Brain microvascular endothelial cell (primary cell): Measurements from ENCODE around the gene CFAP77.

Experiments
- DNase-seq: peaks from one replicate; pipeline ENCODE4 v3.0.0-alpha.2; 2020
- H3K27ac ChIP-seq: fragments of 250-450 bp; sonication (Bioruptor Pico); 2 replicates; pipeline ENCODE4 v1.5.1; 2020; ENCODE audit warnings: mild to moderate bottlenecking, moderate library complexity
- H3K27me3 ChIP-seq: fragments of 250-450 bp; sonication (Bioruptor Pico); replicated peaks from 2 replicates; pipeline ENCODE4 v1.5.1; 2020; ENCODE audit warnings: mild to moderate bottlenecking
- H3K36me3 ChIP-seq: fragments of 250-450 bp; sonication (Bioruptor Pico); replicated peaks from 2 replicates; pipeline ENCODE4 v1.5.1; 2020; ENCODE audit warnings: mild to moderate bottlenecking
- H3K4me3 ChIP-seq: 2 replicates; pipeline ENCODE4 v1.5.1; 2011; ENCODE audit warnings: low read depth, mild to moderate bottlenecking, control low read depth, low read length, moderate library complexity
- in situ Hi-C: cut with HindIII; loops from 2 replicates; pipeline ENCODE4 v1.10.0; 2017; ENCODE audit warnings: low sequenced_read_pairs, low pct_ligation_motif_present
- TF ChIP-seq, protein P1 (sequence below): IDR thresholded peaks from 2 replicates; pipeline ENCODE4 v1.5.1; 2011; ENCODE audit warnings: low read depth, mild to moderate bottlenecking, moderate library complexity, low read length, control low read depth, inconsistent platforms; ENCODE audit errors: missing control alignments

The CFAP77 gene

DNA sequence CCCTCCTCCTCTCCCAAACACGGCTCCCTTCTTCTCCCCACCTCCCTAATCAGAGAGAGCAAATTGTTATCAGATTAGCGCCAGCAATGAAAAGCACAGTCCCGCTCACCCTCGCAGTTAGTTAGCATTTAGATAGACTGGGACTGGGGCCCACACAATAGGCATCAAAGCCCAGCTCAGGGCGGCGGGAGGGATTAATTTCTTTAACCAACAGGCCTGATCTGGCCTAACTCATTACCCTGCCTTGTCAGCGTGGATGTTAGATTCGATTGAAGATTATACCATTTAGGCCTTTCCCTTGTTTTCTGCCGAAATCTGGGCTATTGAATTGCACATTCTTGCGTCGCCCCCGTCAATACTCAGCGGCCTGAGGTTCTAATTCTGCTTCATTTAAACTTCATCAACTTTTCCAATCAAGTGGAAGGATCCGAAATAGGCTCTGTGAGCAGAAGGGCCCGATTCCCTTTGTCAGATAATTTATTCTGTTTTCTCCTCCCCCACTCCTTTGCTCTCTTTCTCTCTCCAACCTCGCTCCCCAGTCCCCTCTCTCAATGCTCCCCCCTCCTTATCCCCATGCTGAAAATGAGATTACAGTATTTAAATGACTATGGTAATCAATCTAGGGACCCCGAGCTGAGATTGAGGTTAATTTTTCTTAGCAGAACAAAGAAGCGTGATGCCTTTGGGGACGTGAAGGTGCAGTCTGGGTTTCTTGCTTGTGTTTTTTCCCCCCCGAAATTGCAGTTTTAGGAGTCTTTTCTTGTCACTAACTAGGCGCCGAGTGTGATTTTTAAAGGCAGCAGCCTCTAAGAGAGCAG, 15.1 kb downstream of the CFAP77 start:
- TF ChIP-seq, protein P1, sequence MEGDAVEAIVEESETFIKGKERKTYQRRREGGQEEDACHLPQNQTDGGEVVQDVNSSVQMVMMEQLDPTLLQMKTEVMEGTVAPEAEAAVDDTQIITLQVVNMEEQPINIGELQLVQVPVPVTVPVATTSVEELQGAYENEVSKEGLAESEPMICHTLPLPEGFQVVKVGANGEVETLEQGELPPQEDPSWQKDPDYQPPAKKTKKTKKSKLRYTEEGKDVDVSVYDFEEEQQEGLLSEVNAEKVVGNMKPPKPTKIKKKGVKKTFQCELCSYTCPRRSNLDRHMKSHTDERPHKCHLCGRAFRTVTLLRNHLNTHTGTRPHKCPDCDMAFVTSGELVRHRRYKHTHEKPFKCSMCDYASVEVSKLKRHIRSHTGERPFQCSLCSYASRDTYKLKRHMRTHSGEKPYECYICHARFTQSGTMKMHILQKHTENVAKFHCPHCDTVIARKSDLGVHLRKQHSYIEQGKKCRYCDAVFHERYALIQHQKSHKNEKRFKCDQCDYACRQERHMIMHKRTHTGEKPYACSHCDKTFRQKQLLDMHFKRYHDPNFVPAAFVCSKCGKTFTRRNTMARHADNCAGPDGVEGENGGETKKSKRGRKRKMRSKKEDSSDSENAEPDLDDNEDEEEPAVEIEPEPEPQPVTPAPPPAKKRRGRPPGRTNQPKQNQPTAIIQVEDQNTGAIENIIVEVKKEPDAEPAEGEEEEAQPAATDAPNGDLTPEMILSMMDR, result no peak
- DNase-seq, result no peak
- Histone ChIP-seq H3K4me3 (no peak overlapping the region), H3K27me3 (peaks cover 35% of the 10 kb centered on the region), H3K27ac (no peak overlapping the region), H3K36me3 (no peaks in the 10 kb centered on the region)
- in situ Hi-C loops, result no loop called here

DNA sequence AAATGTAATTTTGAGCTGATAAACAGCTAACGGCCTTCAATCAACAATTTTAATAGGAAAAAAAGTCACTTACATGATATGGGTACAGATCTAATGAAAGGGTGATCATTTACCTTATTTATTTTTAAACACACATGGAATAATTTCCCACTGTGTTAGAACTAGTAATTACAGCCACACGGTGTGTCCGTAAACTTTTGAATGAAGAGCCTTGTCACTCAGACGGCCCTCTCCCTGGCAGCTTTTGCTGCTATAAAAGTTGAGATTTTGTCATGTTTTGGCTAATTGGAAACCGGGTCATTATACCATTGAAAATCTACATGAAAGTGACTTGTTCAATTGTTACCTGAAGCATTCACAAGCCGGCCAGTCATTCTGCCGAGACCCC, 15.7 kb downstream of the CFAP77 start:
- H3K27ac ChIP-seq, result no peak overlapping the region
- no peaks in the 10 kb centered on the region for H3K36me3 ChIP-seq
- DNase-seq, result no peak
- in situ Hi-C loops, result no loop called here
- TF ChIP-seq, protein P1, result no peak
- H3K4me3 ChIP-seq, result no peak overlapping the region
- H3K27me3 ChIP-seq, result peaks cover 35% of the 10 kb centered on the region

GRCh38 chr9:132426639-132427414, 16.8 kb downstream of the CFAP77 start:
- DNase-seq, result no peak
- TF ChIP-seq, protein P1, result no peak
- in situ Hi-C loops, result no loop called here
- no peak overlapping the region for H3K27ac ChIP-seq
- H3K27me3 ChIP-seq, result peaks cover 35% of the 10 kb centered on the region
- H3K4me3 ChIP-seq, result no peak overlapping the region
- no peaks in the 10 kb centered on the region for H3K36me3 ChIP-seq

- Histone ChIP-seq H3K4me3 (no peak overlapping the region), H3K36me3 (no peaks in the 10 kb centered on the region), H3K27ac (no peak overlapping the region), H3K27me3 (peaks cover 19% of the 10 kb centered on the region)
- no peak for DNase-seq
- TF ChIP-seq, protein P1, result no peak
- in situ Hi-C loops, result no loop called here
These were observed 21.0 kb downstream of the CFAP77 start for GRCh38 chr9:132430998-132431397.

- H3K36me3 ChIP-seq, result no peaks in the 10 kb centered on the region
- in situ Hi-C loops, result no loop called here
- peaks cover 9% of the 10 kb centered on the region for H3K27me3 ChIP-seq
- no peak for DNase-seq
- H3K4me3 ChIP-seq, result no peak overlapping the region
- H3K27ac ChIP-seq, result no peak overlapping the region
- TF ChIP-seq, protein P1, result no peak
These were observed 24.9 kb downstream of the CFAP77 start for GRCh38 chr9:132434881-132435280.
